ENCODE results near the gene RGS7.

DNA sequence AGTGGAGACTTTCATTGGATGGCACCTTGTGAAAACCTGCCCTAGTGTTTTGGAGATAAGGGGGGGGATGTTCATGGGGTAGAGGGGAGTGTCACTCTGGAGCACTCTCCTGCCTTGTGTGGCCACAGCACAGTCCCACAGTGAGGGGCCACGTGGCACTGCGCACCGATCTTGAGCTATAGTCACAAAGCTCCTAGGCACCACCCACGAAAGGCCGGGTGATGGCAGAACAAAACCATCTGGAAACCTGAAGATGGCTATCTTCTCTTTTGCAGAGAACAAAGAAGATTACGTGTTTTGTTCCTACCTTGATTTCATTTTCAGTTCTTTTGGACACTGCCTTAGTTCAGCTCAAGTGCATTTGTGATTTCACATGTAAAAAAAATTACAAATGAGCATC is 220.6 kb downstream of the RGS7 start:
- no peak for TF ChIP-seq MXI1 (conservative IDR thresholded peaks at IDR 0.05; ENCODE audit: poor library complexity, severe bottlenecking)
- TF ChIP-seq, protein P1, sequence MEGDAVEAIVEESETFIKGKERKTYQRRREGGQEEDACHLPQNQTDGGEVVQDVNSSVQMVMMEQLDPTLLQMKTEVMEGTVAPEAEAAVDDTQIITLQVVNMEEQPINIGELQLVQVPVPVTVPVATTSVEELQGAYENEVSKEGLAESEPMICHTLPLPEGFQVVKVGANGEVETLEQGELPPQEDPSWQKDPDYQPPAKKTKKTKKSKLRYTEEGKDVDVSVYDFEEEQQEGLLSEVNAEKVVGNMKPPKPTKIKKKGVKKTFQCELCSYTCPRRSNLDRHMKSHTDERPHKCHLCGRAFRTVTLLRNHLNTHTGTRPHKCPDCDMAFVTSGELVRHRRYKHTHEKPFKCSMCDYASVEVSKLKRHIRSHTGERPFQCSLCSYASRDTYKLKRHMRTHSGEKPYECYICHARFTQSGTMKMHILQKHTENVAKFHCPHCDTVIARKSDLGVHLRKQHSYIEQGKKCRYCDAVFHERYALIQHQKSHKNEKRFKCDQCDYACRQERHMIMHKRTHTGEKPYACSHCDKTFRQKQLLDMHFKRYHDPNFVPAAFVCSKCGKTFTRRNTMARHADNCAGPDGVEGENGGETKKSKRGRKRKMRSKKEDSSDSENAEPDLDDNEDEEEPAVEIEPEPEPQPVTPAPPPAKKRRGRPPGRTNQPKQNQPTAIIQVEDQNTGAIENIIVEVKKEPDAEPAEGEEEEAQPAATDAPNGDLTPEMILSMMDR (IDR thresholded peaks at IDR 0.05; ENCODE audit: poor library complexity, severe bottlenecking), result no peak
- no peak for TF ChIP-seq EZH2 (IDR thresholded peaks at IDR 0.05; ENCODE audit: borderline replicate concordance, insufficient read depth, low read length, poor library complexity, severe bottlenecking)
